HG03196 (cell line): ENCODE measurements around the gene COMT.

Experiments
- ATAC-seq: cut with Tn5 transposase; IDR thresholded peaks from one replicate; pipeline ENCODE4 v1.9.1; 2021; ENCODE audit not compliant: unreplicated experiment

The COMT gene

GRCh38 chr22:19955241-19956128 lies 13.9 kb downstream of the COMT start:
- ATAC-seq, result no peak

GRCh38 chr22:19957445-19957844 lies 15.9 kb downstream of the COMT start:
- ATAC-seq, result no peak

- no peak for ATAC-seq
Observed at GRCh38 chr22:19958083-19959042, 16.8 kb downstream of the COMT start.

GRCh38 chr22:19959043-19959586 lies 17.5 kb downstream of the COMT start:
- no peak for ATAC-seq

GRCh38 chr22:19959587-19960490 lies 18.3 kb downstream of the COMT start:
- no peak for ATAC-seq

GRCh38 chr22:19960491-19961200 lies 19.1 kb downstream of the COMT start:
- no peak for ATAC-seq

GRCh38 chr22:19961201-19961580 lies 19.6 kb downstream of the COMT start:
- ATAC-seq, result no peak

DNA sequence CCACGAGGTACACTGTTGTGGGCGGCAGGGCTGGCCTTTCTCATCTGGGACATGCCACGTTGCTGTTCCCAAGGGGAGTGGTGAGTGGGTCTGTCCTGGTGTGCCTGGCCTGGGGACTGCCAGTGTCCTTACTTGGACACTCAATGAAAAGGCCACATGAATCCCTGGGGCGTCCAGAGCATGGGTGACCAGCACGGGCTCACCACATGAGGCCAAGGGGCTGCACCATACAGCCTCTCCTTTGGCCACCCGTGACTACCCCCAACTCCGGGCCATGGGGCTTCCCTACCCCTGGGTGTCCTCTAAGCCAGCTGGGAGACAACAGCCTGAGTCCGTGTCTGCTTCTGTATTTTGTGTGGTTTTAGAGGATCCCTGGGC lies 20.3 kb downstream of the COMT start:
- ATAC-seq, result no peak

DNA sequence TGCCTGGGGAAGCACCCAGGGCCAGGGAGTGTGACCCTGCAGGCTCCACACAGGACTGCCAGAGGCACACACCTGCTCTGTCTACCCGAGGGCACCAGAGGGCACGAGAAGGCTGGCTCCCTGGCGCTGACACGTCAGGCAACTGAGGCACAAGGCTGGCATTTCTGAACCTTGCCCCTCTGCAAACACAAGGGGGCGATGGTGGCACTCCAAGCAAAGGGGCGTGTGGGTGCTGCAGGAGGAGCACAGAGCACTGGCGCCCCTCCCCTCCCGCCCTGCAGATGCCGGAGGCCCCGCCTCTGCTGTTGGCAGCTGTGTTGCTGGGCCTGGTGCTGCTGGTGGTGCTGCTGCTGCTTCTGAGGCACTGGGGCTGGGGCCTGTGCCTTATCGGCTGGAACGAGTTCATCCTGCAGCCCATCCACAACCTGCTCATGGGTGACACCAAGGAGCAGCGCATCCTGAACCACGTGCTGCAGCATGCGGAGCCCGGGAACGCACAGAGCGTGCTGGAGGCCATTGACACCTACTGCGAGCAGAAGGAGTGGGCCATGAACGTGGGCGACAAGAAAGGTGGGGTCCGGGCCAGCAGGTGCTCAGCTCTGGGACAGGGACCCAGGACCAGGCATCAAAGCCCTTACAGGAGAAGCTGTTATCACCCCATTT lies 20.8 kb downstream of the COMT start:
- ATAC-seq, result no peak

GRCh38 chr22:19962909-19963806 lies 21.6 kb downstream of the COMT start:
- ATAC-seq, result no peak

DNA sequence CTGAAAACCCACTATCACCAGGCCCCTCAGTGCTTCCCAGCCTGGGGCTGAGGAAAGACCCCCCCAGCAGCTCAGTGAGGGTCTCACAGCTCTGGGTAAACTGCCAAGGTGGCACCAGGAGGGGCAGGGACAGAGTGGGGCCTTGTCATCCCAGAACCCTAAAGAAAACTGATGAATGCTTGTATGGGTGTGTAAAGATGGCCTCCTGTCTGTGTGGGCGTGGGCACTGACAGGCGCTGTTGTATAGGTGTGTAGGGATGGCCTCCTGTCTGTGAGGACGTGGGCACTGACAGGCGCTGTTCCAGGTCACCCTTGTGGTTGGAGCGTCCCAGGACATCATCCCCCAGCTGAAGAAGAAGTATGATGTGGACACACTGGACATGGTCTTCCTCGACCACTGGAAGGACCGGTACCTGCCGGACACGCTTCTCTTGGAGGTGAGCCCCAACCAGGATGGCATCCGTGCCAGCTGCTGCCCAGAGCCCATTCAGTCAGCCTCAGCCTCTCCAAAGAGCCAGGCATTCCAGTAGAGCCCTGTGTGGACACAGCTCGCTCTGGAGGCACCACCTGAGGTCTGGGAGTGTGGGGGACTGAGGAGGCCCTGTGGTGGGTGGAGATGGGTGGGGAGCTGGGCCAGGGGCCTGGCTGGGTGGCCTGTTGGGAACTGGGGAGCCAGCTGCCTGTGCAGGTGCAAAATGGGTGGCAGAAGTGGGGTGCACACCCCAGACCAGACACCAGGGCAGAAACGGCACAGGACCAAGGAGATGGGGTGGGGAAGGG lies 22.5 kb downstream of the COMT start:
- no peak for ATAC-seq

DNA sequence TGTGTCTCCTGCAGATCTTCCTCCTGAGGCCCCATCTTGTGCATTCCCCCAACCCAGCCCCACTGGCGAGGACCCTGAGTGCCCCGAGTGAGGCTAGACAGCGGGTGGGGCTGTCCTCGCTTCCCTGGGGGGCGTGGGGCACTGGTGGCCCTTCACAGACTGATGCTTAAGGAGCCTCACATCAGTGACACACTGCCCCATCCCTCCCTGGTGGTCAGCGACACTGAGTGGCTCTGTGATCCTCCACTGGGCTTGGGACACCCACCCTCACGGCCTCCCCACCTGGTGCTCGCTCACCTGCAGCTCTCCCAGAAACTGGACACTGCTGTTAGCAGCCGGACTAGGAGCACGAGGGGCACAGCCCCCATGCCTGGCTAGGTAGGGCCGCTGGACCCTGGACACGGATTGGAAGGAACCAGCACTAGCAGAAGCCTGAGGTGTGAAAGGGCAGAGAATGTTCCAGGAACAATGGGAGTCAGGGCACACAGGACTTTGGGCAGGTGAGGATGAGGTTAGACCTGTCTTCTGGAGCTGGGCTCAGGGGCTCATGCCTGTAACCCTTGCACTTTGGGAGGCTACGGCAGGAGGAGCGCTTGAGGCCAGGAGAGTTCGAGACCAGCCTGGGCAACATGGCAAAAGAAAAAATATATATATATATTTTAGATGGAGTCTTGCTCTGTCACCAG lies 23.3 kb downstream of the COMT start:
- ATAC-seq, result no peak

DNA sequence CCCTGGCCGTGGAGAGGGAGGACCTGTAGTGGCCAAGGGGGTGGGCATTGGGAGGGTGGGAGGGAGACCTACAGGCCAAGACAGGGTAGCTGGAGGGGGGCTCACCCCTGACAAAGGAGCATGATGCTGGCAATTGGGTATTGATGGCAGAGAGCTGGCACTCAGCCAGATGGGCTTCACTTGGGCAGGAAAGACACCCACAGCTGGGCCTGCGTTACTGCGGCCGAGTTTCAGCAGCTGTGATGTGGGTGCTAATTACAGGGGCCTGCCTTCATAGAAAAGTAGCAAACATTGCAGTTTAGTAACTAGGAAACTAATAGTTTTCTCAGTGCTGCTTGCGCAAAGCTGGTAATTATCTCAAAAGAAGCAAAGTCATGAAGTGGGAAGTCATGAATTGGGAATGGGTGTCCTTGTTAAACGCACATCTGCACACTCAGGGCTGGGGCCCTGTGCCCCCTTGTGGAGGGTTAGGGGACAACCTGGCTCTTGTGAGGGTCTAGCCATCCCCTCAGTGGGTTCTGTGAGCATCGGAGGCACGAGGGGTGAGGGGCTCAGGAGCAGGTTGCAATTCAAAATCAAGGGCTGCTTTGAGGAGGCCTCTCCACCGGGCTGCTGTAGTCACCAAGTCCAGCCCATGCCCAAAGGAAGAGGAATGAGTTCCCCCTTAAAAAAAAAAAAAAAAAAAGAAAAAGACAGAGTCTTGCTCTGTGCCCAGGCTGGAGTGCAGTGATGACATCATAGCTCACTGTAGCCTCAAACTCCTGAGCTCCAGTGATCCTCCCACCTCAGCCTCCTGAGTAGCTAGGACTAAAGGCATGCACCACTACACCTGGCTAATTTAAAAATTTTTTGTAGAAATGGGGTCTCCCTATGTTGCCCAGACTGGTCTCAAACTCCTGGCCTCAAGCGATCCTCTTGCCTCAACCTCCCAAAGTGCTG lies 24.5 kb downstream of the COMT start:
- ATAC-seq, result no peak

DNA sequence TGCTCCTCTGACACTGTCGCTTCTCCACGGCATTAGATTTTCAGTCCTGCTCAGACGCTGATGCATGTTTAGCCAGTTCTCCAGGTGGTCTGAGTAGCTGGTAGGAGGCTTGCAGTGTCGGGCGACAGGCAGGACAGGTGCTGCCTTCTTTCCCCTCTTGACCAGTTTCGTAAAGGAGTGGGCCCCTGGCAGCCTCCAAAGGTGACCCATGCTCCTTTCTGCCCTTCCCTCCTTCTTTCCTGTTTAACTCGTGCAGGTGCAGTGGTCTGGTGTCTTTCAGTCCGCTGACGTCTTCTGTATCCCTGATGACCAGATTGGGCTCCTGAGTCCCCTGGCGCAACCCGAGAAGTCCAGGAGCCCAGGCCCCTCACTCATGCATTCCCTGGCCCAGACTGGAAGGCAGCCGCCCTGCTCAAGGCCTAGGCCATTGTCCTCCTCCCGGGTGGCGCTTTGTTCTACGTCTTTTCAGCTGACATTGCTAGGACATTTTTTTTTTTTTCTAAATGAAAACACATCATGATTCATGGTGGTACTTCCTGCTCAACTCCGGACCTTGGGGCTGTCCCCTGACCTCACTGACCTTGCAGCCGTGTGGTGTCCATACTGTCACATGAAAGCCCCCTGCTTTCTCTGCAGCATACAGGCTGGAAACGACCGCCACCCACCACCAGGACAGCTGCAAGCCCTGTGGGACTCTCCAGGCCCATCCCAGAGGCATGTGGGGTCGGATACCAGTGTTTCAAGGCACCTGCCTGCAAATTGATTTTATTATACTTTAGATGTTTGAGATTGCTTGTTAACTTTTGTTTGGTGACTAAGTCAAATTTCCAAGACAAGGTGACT lies 25.6 kb downstream of the COMT start:
- ATAC-seq, result no peak

GRCh38 chr22:19967850-19968449 lies 26.4 kb downstream of the COMT start:
- no peak for ATAC-seq
